Activated CD4-positive, alpha-beta T cell treated with anti-CD3 and anti-CD28 coated beads for 24 hours (primary cell): ENCODE measurements around the gene LRBA.
"Not testable (repeated sequence)": the region's sequence is repeated elsewhere in the genome, so short reads cannot be mapped to it uniquely, and the experiment has no call there.

ENCODE experiments used
- DNase-seq, 2 donors: peaks; one replicate each; pipeline ENCODE4 v3.0.0-alpha.2; 2020; ENCODE audit warnings: low read depth in 2 of 2

Gene LRBA

DNA sequence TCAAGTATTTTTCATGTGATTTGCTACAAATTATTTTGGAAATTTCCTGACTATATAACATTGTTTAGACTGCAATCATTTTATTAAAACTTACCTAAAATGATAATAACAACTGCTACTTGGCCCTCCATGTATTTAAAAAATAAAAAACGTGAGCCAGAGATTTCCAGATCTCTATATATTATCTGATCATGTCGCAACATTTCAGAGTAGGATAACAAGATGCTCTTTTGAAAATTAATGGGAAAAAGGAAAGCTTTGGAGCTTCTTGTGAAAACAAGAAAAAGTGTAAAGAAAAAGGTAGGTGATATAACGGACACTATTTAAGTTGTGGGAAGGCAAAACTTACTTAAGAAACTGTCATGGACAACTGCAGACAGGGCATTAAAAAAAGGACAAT is 448.0 kb downstream of the LRBA start:
- DNase-seq = no peak

DNA sequence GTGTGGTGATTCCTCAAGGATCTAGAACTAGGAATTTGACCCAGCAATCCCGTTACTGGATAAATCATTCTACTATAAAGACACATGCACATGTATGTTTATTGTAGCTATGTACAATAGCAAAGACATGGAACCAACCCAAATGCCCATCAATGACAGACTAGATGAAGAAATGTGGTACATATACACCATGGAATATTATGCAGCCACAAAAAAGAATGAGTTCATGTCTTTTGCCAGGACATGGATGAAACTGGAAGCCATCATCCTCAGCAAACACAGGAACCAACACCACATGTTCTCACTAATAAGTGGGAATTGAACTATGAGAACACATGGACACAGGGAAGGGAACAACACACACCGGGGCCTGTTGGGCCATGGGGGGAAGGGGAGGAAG is 450.1 kb downstream of the LRBA start:
- DNase-seq = not testable (repeated sequence)

DNA sequence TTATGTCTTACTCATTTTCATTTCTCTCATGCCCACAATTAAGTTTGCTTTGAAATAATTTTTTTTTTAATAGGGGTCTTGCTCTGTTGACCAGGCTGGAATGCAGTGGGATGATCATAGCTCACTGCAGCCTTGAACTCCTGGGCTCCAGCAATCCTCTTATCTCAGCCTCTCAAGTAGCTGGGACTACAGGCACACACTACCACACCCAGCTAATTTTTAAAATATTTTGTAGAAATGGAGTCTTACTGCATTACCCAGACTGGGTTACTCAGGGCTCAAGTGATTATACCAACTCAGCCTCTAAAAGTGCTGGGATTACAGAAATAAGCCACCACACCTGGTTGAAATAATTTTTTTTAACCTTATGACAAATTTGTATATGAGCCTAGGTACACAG is 452.3 kb downstream of the LRBA start:
- no peak for DNase-seq

DNA sequence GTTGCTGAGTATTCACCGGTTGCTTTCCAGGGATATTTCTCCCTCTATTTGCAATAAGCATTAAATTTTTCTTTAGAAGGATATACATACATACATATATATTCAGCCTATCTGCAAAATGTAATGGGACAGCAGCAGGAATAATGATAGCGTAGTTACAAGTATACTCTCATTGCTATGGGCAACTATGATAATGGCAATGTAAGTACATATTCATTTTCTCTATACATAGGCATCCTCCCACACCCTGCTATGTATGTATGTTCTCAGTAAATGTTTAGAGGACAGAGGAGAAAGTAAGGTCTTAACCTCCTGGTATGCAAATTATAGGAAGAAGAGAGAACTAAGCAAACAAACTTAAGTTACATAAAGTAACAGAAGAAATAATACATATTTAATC is 452.8 kb downstream of the LRBA start:
- DNase-seq = no peak

DNA sequence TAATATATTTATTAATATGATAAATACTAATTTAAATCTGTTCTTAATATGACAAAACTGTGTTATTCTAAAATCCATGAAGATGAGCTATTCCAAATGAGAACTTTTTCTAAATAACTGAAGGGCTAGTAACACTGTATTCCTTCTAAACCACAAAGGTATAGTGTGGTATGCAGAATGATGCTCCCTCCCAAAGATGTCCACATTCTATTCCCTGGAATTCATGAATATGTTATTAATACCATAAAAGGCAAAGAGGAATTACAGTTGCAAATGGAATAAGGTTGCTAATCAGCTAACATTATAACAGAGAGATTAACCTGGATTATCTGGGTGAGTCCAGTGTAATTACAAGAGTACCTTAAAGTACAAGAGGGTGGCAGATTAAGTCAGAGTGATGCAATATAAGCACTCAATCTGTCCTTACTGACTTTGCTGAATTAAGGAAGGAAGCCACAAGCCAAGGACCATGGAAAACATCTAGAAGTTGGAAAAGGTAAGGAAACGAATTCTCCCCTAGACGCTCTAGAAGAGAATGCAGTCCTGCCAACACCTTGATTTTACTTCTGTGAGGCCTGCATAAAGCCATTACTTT is 453.8 kb downstream of the LRBA start:
- DNase-seq = no peak

DNA sequence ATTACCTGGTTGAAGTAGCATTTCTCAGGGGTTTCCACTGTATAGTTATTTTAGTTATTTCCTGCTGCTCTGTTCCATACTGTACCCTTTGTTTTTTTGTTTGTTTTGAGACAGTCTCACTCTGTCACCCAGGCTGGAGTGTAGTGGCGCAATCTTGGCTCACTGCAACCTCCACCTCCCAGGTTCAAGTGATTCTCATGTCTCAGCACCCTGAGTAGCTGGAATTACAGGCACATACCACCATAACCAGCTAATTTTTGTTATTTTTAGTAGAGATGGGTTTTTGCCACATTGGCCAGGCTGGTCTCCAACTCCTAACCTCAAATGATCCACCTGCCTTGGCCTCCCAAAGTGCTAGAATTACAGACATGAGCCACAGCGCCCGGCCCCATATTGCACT is 457.3 kb downstream of the LRBA start:
- DNase-seq = not testable (repeated sequence)

DNA sequence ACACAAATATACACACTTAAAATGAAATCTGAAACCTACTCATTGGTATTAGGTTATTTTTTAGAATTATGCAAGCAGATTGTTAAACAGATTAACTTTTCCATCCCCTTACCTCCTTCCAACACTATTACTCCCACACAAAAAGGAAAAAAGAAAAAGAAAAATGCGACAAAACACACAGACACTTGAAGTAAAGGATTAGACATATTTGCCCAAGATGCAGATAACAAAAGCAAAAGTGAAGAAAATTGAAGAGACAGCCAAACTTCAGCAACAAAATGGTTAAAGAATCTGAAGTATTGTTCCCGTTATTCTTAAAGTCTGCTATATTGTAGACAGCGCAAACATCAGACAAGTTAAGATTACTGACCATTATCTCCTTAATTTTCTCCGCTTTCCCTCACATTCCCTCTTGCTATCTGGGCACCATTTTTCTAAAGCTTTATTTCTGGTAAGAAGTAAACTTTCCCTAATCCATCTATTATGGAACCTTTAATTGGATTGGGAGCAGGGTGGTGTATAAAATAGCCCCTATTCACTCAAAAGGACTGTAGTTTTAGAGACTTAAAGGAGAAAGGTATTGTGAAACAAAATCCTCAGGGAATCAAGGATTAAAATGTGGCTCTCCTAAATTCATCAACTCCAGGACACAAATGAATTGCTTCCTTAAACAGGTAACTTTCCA is 467.8 kb downstream of the LRBA start:
- DNase-seq = no peak

DNA sequence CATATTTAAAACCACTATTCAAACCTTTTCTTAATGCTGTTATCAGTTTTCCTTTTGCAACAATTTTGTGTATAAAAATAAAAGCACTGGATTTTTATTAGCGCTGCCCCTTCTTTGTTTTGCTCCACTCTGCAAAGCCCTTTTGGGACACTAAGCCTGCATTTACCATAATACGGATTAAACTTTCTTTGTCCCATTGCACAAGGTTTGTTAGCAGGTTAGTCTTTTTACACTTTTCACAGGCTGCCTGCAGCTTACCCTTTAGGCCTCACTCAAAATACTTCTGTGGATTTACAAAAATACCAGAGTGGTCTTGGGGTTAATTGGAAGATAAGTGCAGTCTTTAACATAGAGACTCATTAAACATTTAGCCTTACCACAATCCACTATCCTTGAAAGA is 468.8 kb downstream of the LRBA start:
- no peak for DNase-seq

DNA sequence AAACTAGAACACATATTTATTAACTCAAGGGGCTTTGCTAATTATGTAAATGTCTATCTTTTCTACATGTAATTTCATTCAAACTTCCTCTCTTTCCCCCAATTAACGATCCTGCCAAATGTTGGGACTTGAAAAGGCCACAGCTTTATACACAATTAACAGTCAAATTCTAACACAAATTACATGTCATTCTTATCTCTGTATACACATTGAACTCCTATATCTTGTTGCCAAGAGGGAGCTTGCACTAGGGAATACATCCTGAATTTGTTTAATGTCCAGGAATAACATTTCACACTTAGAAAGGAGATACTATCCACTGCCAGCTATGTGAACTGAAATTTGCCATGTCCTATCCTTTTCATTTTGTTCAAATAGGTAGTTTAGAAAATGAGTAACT is 472.0 kb downstream of the LRBA start:
- no peak for DNase-seq

DNA sequence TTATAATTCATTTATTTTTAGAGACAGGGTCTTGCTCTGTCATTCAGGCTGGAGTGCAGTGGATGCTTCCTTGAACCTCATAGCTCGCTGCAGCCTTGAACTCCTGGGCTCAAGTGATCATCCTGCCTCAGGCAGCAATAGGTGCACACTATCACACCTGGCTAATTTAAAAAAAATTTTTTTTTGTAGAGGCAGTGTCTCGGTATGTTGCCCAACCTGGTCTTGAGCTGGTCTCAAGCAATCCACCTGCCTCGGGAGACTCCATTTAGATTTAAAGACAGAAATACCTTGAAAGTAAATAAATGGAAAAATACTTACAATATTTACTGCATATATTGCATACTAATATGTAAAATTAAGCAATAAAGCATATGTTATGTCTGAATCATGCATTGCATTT is 473.4 kb downstream of the LRBA start:
- DNase-seq = no peak

DNA sequence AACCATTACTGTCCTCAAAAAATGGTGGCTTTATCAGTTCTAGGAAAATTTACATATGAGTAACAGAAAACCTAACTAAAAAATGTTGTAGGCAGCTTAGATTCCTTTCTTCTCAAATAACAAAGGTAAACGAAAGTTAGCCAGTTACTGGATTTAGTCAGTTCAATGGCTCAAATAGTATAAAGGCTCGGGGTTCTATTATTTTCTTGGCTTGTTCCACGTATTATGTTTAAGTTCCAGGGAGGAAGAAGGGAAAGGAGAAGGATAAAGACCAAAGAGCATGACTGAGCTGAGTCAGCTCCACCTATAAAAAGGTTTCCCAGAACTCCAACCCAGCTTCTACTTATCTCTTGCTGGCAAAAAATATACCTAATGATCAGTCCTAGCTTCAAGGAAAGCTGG is 474.1 kb downstream of the LRBA start:
- DNase-seq = no peak

DNA sequence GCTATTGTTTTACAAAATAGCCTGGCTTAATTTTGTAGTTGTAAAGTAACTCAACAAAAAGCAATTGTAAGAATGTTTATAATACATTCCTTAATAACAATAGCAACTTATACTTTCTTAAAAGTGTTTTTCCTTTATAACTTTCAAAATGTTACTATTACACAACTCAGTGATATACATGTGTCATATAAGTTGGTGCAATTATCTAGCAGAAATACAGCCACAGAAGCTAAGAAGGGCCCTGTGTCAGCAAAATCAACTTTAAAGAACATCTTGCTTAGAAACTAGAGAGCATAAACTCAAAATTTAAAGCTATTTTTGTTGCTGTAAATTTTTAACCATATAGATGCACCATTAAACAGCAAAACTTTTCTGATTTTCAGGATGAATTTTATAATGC is 474.5 kb downstream of the LRBA start:
- DNase-seq = no peak

DNA sequence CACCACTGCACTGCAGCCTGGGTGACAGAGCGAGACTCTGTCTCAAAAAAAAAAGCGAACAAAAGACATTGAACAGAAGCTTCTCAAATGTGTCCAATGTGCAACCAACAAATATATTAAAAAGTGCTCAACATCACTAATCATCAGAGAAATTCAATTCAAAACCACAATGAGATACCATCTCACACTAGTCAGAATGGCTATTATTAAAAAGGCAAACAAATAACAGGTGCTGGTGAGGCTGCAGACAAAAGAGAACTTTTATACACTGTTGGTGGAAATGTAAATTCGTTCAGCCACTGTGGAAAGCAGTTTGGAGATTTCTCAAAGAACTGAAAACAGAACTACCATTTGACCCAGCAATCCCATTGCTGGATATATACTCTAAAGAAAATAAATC is 477.2 kb downstream of the LRBA start:
- not testable (repeated sequence) for DNase-seq

DNA sequence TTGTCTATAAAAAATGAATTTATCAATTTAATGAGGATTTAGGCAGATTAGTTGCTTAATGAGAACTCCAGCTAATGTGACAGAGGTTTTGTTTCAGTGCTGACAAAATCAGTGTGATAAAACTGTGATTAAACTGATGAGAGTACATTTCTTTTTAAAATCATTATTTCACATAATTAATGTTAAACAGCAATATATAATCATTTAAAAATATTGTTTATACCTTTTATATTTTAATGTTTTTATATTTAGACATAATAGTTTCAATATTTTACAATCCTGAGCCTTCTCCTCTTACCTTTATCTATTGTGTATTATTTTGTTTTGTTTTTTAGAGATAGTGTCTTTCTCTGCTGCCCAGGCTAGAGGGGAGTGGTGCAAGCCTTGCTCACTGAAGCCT is 480.3 kb downstream of the LRBA start:
- no peak for DNase-seq

DNA sequence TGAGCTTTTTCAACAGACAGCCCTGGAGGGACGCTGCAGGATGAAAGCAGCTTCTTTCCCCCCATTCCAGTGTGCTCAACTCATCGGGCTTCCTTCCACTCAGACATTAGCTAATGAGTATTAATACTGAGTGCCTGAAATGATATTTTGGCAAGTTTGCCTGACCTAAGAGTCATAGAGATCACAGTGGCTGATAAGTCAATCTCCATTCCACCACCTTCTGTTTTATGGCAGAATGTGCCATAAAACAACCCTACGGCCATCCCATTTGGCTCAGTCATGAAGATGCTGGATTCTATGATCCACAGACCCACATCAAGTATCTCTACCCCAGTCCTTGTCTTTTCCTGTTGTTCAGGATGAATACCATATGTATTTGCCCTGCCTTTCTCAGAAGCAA is 481.4 kb downstream of the LRBA start:
- DNase-seq = no peak

DNA sequence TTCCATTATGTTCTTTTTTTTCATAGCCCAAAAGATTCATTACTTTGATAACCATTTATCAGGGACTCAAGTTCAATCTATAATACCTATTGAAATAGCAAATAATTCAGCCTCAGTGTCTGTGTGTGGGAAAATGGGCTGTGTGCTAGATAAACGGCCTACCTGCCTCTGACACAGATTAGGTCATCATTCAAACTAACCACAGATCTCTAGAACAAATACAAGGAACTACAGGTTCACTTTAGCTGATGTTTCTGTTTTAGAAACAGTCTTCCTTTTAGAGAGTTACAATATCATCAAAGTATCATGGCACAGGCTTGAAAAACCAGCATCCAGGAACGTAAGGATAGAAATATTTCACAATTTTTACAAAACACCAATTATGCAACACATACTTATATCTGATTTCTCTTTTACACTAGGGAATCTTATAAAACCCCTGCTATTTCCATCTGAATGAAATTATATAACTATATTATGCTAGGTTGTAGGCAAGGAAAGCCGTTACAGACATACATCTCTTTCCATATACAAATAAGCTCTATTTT is 489.7 kb downstream of the LRBA start:
- DNase-seq = no peak

DNA sequence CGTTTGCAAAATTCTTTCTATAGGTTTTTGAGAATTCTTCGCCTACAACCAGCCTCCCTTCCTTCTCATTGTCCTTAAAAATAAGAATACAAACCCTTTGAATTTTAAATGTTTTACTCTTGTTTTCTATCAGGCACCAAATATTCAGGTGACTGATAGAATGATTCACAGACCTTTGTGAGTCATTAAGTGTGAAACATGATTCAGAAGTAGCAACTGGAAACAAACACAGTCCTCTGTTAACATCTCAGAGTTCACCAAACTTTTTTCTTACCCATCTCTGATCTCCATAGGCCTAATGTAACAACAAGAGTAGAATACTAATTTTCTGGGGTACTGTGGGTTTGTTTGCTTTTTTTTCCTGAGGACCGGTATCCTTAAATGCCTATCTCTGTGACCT is 496.5 kb downstream of the LRBA start:
- DNase-seq = no peak

DNA sequence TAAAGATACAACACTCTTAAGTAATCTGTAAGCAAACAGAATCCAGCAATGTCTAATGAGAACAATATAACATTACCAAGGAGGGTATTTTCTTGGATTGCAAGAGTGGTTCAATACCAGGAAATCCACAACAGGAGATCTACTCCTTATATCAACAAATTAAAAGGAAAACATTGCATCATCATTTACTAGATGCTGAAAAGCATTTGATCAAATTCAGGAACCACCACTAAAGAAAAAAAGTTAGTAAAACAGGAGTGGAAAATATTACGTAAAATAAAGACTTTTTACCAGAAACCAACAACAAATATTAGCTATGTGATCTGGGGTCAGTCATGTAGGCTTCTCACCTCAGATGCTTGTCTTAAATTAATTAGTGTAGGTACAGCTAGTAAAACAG is 499.9 kb downstream of the LRBA start:
- DNase-seq = no peak

DNA sequence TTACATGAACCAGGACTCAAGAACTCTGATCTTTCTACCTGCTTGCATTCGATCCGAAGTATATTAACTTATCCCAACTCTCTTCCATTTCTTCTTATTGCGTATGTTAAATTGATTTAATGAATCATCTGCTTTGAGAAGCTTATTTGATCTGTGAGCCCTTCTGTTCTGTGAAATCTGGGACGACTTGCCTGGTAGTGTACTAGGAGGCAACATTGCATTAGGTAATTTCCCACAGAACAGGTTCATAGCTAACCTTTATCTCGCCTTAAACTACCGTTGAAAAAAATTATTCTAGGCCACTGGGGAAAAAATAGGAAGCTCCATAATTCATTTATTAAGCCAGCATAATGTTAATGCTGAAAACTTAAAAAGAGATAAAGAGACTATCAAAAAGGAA is 500.4 kb downstream of the LRBA start:
- no peak for DNase-seq

DNA sequence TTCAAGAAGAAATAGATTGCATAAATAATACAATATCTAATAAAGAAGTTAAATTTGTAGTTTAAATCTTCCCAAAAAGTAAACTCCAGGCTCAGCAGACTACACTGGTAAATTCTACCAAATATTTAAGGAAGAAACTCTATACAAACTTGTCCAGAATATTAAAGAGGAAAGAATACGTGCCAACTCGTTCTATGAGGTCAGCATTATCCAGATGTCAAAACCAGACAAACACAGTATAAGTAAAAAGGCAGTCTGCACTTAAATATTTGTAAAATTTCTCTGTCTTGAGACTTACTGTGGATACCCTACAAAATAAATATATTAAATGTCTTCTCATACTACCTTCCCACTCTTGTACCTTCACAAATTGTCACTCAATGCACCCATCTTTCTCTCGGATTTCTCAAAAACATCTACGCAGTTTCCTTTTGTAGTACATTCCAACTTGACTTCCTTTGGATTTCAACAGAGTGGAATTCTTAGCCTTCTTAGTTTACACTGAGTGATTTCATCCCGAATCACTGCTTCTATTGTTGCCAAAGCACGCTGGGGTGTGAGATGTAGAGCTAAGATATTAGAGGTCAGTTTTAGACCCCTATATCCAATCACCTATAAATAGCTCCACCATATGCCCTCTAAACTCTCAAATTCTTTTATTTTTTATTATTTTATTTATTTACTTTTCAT is 504.8 kb downstream of the LRBA start:
- no peak for DNase-seq

DNA sequence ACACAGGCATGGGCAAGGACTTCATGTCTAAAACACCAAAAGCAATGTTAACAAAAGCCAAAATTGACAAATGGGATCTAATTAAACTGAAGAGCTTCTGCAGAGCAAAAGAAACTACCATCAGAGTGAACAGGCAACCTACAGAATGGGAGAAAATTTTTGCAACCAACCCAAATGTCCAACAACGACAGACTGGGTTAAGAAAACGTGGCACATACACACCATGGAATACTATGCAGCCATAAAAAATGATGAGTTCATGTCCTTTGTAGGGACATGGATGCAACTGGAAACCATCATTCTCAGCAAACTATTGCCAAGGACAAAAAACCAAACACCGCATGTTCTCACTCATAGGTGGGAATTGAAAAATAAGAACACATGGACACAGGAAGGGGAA is 507.4 kb downstream of the LRBA start:
- DNase-seq = not testable (repeated sequence)

DNA sequence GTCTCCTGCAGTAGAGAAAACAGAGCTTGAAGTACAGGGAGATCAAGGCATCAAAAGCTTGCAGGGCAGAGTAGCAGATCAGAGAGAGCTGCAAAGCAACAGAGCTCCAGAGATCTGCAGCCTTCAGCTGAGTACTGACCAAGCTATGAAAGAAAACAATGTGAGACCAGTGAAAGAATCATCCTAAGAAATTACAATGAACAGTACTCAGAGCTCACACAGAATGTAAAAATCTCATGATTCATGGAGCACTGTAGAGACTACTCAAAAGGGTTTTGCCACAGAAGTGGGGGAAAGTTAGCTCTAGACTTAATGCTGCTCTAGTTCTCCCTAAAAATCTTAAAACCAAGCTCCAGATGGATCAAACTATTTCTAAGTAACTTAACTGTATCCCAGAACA is 513.1 kb downstream of the LRBA start:
- DNase-seq = no peak
